Tibial artery (tissue), 4 donors: ENCODE data around the gene CTNND2.

Source experiments
- DNase-seq, 2 donors: peaks; one replicate each; pipeline ENCODE4 v3.0.0-alpha.2; 2019
- H3K27ac ChIP-seq, 2 donors: fragments of 200-600 bp; sonication (generic) in 1 of 2; 1 replicate in 1 of 2; 2 replicates in 1 of 2; pipeline ENCODE4 v1.5.1; 2018 to 2019; ENCODE audit warnings: mild to moderate bottlenecking in 1 of 2
- H3K27me3 ChIP-seq, 2 donors: fragments of 200-600 bp; sonication (generic) in 1 of 2; one replicate each; pipeline versions ENCODE4 v1.5.1 to v1.6.0; 2016 to 2019
- H3K36me3 ChIP-seq, 3 donors: fragments of 200-600 bp; sonication (generic) in 2 of 3; one replicate each; pipeline ENCODE4 v1.5.1; 2016 to 2019; ENCODE audit warnings: mild to moderate bottlenecking in 2 of 3
- H3K4me1 ChIP-seq, 4 donors: fragments of 200-600 bp; sonication (generic) in 2 of 4; 1 replicate in 3 of 4; 2 replicates in 1 of 4; pipeline ENCODE4 v1.5.1; 2016 to 2019
- H3K4me3 ChIP-seq, 2 donors: fragments of 200-600 bp; sonication (generic) in 1 of 2; 1 replicate in 1 of 2; 2 replicates in 1 of 2; pipeline ENCODE4 v1.5.1; 2018 to 2019; ENCODE audit warnings: mild to moderate bottlenecking in 2 of 2
- H3K9me3 ChIP-seq, 3 donors: fragments of 200-600 bp; sonication (generic) in 1 of 3; one replicate each; pipeline ENCODE4 v1.5.1; 2016 to 2019
- intact Hi-C: fragments of 100-400 bp; cut with DNase I; formaldehyde crosslinking; loops from one replicate; pipeline ENCODE4 v1.15.0; 2023; ENCODE audit warnings: low total_unique reads
- TF ChIP-seq, protein P1 (sequence below), 2 experiments: fragments of 200-600 bp in 1 of 2; fragments of 450-650 bp in 1 of 2; IDR thresholded peaks; one replicate each; pipeline ENCODE4 v1.5.1; 2017 to 2019; ENCODE audit warnings: antibody characterized with exemption in 2 of 2, mild to moderate bottlenecking in 1 of 2, moderate library complexity in 1 of 2

Gene CTNND2

DNA sequence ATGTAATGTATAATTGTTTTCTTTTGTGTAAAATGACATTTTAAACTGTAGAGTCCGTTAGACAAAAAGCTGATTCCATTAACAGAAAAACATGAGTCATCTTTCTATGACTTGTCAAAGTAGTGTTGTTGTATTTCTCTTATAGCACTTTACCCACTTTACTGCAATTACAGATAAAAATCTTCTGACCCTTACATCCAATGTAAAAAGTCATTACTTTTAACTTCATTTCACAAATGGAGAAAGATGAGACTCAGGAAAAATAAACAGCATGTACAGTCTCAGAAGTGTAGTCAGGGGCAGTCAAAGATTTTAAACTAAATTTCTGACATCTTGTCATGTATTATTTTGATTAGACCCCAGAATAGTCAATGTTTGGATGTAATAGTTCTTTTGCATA, 146.6 kb downstream of the CTNND2 start:
- TF ChIP-seq, protein P1, sequence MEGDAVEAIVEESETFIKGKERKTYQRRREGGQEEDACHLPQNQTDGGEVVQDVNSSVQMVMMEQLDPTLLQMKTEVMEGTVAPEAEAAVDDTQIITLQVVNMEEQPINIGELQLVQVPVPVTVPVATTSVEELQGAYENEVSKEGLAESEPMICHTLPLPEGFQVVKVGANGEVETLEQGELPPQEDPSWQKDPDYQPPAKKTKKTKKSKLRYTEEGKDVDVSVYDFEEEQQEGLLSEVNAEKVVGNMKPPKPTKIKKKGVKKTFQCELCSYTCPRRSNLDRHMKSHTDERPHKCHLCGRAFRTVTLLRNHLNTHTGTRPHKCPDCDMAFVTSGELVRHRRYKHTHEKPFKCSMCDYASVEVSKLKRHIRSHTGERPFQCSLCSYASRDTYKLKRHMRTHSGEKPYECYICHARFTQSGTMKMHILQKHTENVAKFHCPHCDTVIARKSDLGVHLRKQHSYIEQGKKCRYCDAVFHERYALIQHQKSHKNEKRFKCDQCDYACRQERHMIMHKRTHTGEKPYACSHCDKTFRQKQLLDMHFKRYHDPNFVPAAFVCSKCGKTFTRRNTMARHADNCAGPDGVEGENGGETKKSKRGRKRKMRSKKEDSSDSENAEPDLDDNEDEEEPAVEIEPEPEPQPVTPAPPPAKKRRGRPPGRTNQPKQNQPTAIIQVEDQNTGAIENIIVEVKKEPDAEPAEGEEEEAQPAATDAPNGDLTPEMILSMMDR (IDR thresholded peaks at IDR 0.05): no peak
- Histone ChIP-seq H3K4me3 (no peak overlapping the region), H3K36me3 (no peaks in the 10 kb centered on the region), H3K27ac (no peak overlapping the region), H3K4me1 (no peaks in the 10 kb centered on the region), H3K27me3 (no peaks in the 10 kb centered on the region), H3K9me3 (no peaks in the 10 kb centered on the region)
- intact Hi-C loops: no loop called here
- no peak for DNase-seq

DNA sequence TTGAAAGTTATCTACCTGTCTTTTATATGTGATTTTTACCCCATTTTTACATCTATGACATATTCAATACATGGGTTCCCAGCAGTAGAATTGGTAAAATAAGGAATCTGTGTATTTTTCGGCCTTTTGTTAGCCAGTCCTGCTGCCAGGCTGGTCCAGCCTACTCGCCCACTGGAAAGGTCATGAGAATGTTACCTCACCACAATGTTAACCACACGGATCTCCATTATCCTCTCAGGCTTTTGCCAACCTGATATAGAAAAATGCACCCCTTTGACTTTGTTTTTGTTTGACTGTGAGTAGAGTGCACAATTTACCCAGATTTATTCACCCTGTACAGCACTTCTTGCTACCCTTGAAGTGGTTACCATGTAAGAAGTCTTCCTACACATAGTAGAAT, 167.2 kb downstream of the CTNND2 start:
- DNase-seq: no peak
- intact Hi-C loops: no loop called here
- H3K36me3 ChIP-seq: no peaks in the 10 kb centered on the region
- H3K27me3 ChIP-seq: no peaks in the 10 kb centered on the region
- no peaks in the 10 kb centered on the region for H3K4me1 ChIP-seq
- no peak overlapping the region for H3K4me3 ChIP-seq
- no peak overlapping the region for H3K27ac ChIP-seq
- TF ChIP-seq, protein P1 (IDR thresholded peaks at IDR 0.05): no peak
- no peaks in the 10 kb centered on the region for H3K9me3 ChIP-seq

DNA sequence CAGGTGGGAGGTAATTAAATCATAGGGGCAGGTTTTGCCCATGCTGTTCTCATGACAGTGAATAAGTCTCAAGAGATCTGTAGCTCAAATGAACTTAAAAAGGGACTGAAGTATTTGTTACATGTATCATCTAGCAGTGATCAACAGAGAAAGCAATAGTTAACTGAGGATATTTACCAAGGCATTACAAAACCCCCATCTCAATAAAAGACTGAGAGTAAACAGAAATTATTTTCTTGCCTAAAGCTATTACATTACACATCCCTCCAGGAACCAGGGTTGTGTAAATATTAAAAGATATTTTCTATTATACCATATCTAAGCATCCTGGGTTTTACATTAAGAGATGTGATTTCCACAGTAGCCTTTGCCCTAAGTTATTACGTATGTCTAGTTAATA, 169.9 kb downstream of the CTNND2 start:
- no peaks in the 10 kb centered on the region for H3K4me1 ChIP-seq
- intact Hi-C loops: no loop called here
- H3K9me3 ChIP-seq: no peaks in the 10 kb centered on the region
- no peak for DNase-seq
- H3K27ac ChIP-seq: no peak overlapping the region
- no peaks in the 10 kb centered on the region for H3K27me3 ChIP-seq
- no peak overlapping the region for H3K4me3 ChIP-seq
- TF ChIP-seq, protein P1 (IDR thresholded peaks at IDR 0.05): no peak
- no peaks in the 10 kb centered on the region for H3K36me3 ChIP-seq

DNA sequence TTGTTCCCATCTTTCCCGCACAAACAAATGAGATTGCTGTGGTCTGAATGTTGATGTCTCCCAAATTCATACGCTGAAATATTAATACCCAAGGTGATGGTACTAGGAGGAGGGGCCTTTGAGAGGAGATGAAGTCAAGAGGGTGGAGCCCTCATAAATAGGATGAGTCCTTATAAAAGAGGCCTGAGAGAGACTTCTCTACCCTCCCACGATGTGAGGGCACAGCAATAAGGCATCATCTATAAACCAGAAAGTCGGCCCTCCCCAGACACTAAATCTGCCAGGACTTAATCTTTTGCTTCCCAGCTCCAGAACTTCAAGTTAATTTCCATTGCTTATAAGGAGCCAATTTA, 170.4 kb downstream of the CTNND2 start:
- no peak overlapping the region for H3K27ac ChIP-seq
- no peaks in the 10 kb centered on the region for H3K4me1 ChIP-seq
- H3K36me3 ChIP-seq: no peaks in the 10 kb centered on the region
- intact Hi-C loops: no loop called here
- H3K27me3 ChIP-seq: no peaks in the 10 kb centered on the region
- no peaks in the 10 kb centered on the region for H3K9me3 ChIP-seq
- TF ChIP-seq, protein P1 (IDR thresholded peaks at IDR 0.05): no peak
- no peak for DNase-seq
- no peak overlapping the region for H3K4me3 ChIP-seq

DNA sequence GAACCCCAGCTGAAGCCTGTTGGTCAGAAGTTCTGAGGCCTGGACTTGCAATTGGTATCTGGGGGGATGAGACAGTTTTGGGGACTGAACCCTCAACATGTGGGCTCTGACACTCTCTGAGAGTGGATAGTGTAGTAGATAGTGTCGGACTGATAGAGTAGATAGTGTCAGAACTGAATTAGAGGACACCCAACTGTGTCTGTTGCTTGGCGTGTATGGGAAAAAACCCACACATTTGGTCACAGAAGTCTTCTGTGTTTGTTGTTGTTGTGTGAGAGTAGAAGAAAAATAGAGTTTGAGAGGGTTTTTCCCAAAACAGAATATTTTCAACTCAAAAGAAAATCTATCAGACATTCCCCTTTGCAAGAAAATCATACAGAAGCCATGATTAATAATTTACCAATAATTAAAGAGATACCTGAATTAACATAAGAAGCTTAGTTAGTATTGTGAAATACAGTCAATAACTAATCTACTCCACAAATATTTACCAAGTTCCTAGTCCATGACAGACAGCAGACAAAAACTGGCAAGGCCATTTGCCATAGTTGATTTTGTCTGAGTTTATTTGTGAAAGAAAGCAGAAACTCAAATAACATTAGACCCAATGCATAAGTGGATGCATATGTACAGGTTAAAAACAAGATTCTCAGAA, 170.9 kb downstream of the CTNND2 start:
- H3K27me3 ChIP-seq: no peaks in the 10 kb centered on the region
- no peaks in the 10 kb centered on the region for H3K36me3 ChIP-seq
- TF ChIP-seq, protein P1 (IDR thresholded peaks at IDR 0.05): no peak
- no peak overlapping the region for H3K4me3 ChIP-seq
- no peaks in the 10 kb centered on the region for H3K9me3 ChIP-seq
- no peaks in the 10 kb centered on the region for H3K4me1 ChIP-seq
- H3K27ac ChIP-seq: no peak overlapping the region
- intact Hi-C loops: no loop called here
- no peak for DNase-seq

DNA sequence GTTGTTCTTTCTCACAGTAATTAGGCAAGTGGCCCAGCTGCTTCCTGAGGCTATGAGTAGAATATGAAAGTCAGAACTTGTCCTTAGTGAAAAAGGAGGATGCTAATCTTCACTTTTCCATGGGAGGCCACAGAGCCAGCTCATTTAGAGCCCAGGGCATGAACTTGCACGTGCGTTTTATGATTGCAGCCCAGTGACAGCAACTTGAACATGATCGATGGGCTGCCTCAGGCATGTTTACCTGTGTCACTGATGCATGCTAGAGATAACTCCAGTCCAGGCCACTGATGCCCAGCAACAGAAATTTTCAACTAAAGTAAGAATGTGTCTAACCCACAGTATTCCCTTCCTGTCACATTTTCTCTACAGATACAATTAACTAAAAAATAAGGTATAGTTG, 179.3 kb downstream of the CTNND2 start:
- H3K27ac ChIP-seq: no peak overlapping the region
- no peak for DNase-seq
- H3K9me3 ChIP-seq: no peaks in the 10 kb centered on the region
- H3K4me3 ChIP-seq: no peak overlapping the region
- H3K27me3 ChIP-seq: no peaks in the 10 kb centered on the region
- intact Hi-C loops: no loop called here
- H3K36me3 ChIP-seq: no peaks in the 10 kb centered on the region
- no peaks in the 10 kb centered on the region for H3K4me1 ChIP-seq
- TF ChIP-seq, protein P1 (IDR thresholded peaks at IDR 0.05): no peak
